ENCODE results near the gene CD300C. TPM values are rescaled to one million over a fixed set of nuclear protein-coding genes. Genes with fewer than 3 reads are reported as not detected.
"Not testable (repeated sequence)": the region's sequence is repeated elsewhere in the genome, so short reads cannot be mapped to it uniquely, and the experiment has no call there.

Gene CD300C
- total RNA-seq, 2 donors from 2014 or later = 0.52 TPM; not detected in 1

- TF ChIP-seq, protein P1, sequence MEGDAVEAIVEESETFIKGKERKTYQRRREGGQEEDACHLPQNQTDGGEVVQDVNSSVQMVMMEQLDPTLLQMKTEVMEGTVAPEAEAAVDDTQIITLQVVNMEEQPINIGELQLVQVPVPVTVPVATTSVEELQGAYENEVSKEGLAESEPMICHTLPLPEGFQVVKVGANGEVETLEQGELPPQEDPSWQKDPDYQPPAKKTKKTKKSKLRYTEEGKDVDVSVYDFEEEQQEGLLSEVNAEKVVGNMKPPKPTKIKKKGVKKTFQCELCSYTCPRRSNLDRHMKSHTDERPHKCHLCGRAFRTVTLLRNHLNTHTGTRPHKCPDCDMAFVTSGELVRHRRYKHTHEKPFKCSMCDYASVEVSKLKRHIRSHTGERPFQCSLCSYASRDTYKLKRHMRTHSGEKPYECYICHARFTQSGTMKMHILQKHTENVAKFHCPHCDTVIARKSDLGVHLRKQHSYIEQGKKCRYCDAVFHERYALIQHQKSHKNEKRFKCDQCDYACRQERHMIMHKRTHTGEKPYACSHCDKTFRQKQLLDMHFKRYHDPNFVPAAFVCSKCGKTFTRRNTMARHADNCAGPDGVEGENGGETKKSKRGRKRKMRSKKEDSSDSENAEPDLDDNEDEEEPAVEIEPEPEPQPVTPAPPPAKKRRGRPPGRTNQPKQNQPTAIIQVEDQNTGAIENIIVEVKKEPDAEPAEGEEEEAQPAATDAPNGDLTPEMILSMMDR (IDR thresholded peaks at IDR 0.05) = no peak
- no peak for TF ChIP-seq POLR2A (IDR thresholded peaks at IDR 0.05)
- ATAC-seq (no peak), DNase-seq (peak in 1 of 4 donors; percentile 44)
- Histone ChIP-seq H3K36me3 (replicated peaks in 1 of 2; ENCODE audit: insufficient read depth in 1 of 2, low read depth in 2 of 2) (no peaks in the 10 kb centered on the region), H3K9me3 (peaks cover 0 to 4% (median 0%) of the 10 kb centered on the region in 3 donors), H3K27me3 (no peaks in the 10 kb centered on the region), H3K4me1 (no peaks in the 10 kb centered on the region), H3K4me3 (no peak overlapping the region), H3K27ac (no peak overlapping the region)
- 59 to 81% methylated on average over 3 of the region's 3 CpGs for WGBS, 2 donors
- intact Hi-C loops (cut with DNase I) = no loop called here
These were observed 31.8 kb downstream of the CD300C start for GRCh38 chr17:74513987-74514631.

DNA sequence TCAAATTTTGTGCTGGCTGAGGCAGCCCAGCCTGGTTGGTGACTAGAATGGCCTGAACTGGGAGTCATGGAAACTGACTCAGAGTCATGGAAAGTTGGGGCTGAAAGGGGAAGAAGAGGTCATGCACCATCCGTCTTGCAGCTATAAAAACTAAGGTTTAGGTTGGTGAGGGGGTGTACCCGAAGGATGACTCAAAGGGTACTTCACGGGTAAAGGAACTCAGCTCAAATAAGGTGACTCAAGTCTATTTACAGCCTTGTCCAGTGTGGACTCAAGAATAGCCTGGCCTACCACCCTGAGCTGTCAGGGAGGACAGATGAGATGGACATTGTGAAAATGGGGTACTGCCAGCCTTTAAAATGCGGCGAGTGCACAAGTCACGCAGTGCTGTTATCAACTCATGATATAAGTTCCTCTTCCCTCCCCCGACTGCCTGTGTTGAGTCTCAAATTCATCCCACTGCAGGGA lies 33.3 kb downstream of the CD300C start:
- no peak overlapping the region for H3K4me3 ChIP-seq
- TF ChIP-seq, protein P1 (IDR thresholded peaks at IDR 0.05) = no peak
- TF ChIP-seq POLR2A (IDR thresholded peaks at IDR 0.05) = no peak
- WGBS, 2 donors = 61 to 83% methylated on average over 7 of the region's 7 CpGs
- H3K27me3 ChIP-seq = no peaks in the 10 kb centered on the region
- no peaks in the 10 kb centered on the region for H3K9me3 ChIP-seq
- ATAC-seq (no peak), DNase-seq (peak in 1 of 4 donors; percentile 51)
- intact Hi-C loops (cut with DNase I) = no loop called here
- no peaks in the 10 kb centered on the region for H3K4me1 ChIP-seq
- H3K36me3 ChIP-seq (replicated peaks in 1 of 2; ENCODE audit: insufficient read depth in 1 of 2, low read depth in 2 of 2) = no peaks in the 10 kb centered on the region
- peak overlapping the region in 1 of 4 donors; percentile 36 for H3K27ac ChIP-seq

DNA sequence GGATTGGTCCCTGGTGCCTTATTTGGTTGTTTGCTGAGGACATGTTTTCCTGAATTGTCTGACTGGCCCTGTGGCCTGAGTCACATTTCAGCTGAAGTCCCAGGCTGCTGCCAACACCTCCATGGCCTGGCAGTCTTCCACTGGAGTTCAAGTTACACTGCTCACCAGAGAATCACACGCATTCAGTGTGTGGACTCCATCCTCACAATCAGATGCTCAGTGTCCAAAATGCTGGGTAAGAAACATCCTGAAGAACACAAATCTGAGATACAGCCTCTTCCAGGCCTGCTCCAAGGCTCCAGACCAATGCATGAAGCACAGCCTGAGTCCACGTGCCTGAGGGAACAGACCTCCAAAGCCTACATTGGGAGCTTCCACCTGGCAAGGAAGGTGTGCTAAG lies 33.9 kb downstream of the CD300C start:
- TF ChIP-seq, protein P1 (IDR thresholded peaks at IDR 0.05) = no peak
- TF ChIP-seq POLR2A (IDR thresholded peaks at IDR 0.05) = no peak
- no peaks in the 10 kb centered on the region for H3K4me1 ChIP-seq
- H3K9me3 ChIP-seq = no peaks in the 10 kb centered on the region
- ATAC-seq (no peak), DNase-seq (no peak)
- H3K27ac ChIP-seq = peak overlapping the region in 1 of 4 donors; percentile 36
- WGBS, 2 donors = 55 to 81% methylated on average over 1 to 2 of the region's 2 CpGs
- H3K27me3 ChIP-seq = no peaks in the 10 kb centered on the region
- no peaks in the 10 kb centered on the region for H3K36me3 ChIP-seq (replicated peaks in 1 of 2; ENCODE audit: insufficient read depth in 1 of 2, low read depth in 2 of 2)
- H3K4me3 ChIP-seq = no peak overlapping the region
- intact Hi-C loops (cut with DNase I) = no loop called here

DNA sequence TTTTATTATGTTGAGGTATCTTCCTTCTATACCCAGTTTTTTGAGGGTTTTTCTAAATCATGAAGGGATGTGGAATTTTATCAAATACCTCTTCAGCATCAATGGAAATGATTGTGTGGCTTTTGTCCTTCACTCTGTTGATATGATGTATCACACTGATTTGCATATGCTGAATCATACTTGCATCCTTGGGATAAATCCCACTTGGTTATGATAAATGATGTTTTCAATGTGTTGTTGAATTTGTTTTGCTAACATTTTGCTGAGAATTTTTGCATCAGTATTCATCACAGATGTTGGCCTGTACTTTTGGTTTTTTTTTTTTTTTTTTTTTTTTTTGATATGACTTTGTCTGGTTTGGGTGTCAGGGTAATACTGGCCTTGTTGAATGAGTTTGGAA lies 37.8 kb downstream of the CD300C start:
- H3K9me3 ChIP-seq = no peaks in the 10 kb centered on the region
- intact Hi-C loops (cut with DNase I) = no loop called here
- no peaks in the 10 kb centered on the region for H3K4me1 ChIP-seq
- H3K36me3 ChIP-seq (replicated peaks in 1 of 2; ENCODE audit: insufficient read depth in 1 of 2, low read depth in 2 of 2) = no peaks in the 10 kb centered on the region
- DNase-seq (no peak), ATAC-seq (no peak)
- H3K27ac ChIP-seq = no peak overlapping the region
- no peak for TF ChIP-seq POLR2A (IDR thresholded peaks at IDR 0.05)
- TF ChIP-seq, protein P1 (IDR thresholded peaks at IDR 0.05) = no peak
- H3K4me3 ChIP-seq = no peak overlapping the region
- H3K27me3 ChIP-seq = no peaks in the 10 kb centered on the region

DNA sequence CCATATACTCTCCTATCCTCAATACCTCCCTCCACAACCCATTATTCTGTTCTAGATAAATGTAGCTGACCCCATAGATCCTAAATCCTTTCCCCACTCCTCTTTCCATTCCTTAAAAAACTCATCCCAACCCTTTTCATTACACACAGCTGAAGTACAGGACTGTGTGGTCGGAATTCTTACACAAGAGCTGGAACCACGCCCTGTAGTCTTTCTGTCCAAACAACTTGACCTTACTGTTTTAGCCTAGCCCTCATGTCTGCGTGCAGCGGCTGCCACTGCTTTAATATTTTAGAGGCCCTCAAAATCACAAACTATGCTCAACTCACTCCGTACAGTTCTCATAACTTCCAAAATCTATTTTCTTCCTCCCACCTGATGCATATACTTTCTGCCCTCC lies 42.0 kb downstream of the CD300C start:
- 72 to 78% methylated on average over 5 of the region's 5 CpGs for WGBS, 2 donors
- H3K4me1 ChIP-seq; H3K27me3 ChIP-seq; ATAC-seq; H3K27ac ChIP-seq; H3K9me3 ChIP-seq; H3K4me3 ChIP-seq; intact Hi-C loops (cut with DNase I); H3K36me3 ChIP-seq (replicated peaks in 1 of 2; ENCODE audit: insufficient read depth in 1 of 2, low read depth in 2 of 2): not testable (repeated sequence)
- peak in 2 of 4 donors; percentile 26 to 31 for DNase-seq

Data from body of pancreas (tissue), 4 donors.